ENCODE data around the gene SUGCT. TPM values are rescaled to one million over a fixed set of nuclear protein-coding genes. Genes with fewer than 3 reads are reported as not detected.

Gene SUGCT
- total and polyA plus RNA-seq, 5 donors: 5.7 to 10.3 (median 6.1) TPM

GRCh38 chr7:40327873-40328272, 193.1 kb downstream of the SUGCT start:
- no peak for DNase-seq
- H3K9me3 ChIP-seq (ENCODE audit: control insufficient read depth, low read length): no peaks in the 10 kb centered on the region
- H3K27me3 ChIP-seq (ENCODE audit: control insufficient read depth, insufficient read depth): no peaks in the 10 kb centered on the region
- no peak overlapping the region for H3K4me3 ChIP-seq (ENCODE audit: low read length)
- ATAC-seq: no peak
- intact Hi-C loops (cut with DNase I): loop anchor here in 1 of 4 donors (10.0 kb wide), 1 partner anchor 277 kb away; no protein-coding TSS in a partner anchor
- H3K27ac ChIP-seq (ENCODE audit: low read length): no peak overlapping the region
- H3K4me1 ChIP-seq (ENCODE audit: control insufficient read depth, insufficient read depth, low read length): no peaks in the 10 kb centered on the region

GRCh38 chr7:40329601-40330153, 194.9 kb downstream of the SUGCT start:
- H3K9me3 ChIP-seq (ENCODE audit: control insufficient read depth, low read length): no peaks in the 10 kb centered on the region
- ATAC-seq (peak in 1 of 2 donors; percentile 58), DNase-seq (no peak)
- no peaks in the 10 kb centered on the region for H3K4me1 ChIP-seq (ENCODE audit: control insufficient read depth, insufficient read depth, low read length)
- no peak overlapping the region for H3K27ac ChIP-seq (ENCODE audit: low read length)
- no peaks in the 10 kb centered on the region for H3K27me3 ChIP-seq (ENCODE audit: control insufficient read depth, insufficient read depth)
- WGBS: 71% methylated on average over 1 of the region's 1 CpG
- intact Hi-C loops (cut with DNase I): loop anchor here in 2 of 4 donors (5.0 to 10.0 kb wide), 3 partner anchors 275 to 1385 kb away; no protein-coding TSS in a partner anchor
- no peak overlapping the region for H3K4me3 ChIP-seq (ENCODE audit: low read length)

GRCh38 chr7:40330408-40330807, 195.6 kb downstream of the SUGCT start:
- Histone ChIP-seq H3K4me3 (ENCODE audit: low read length) (no peak overlapping the region), H3K27me3 (ENCODE audit: control insufficient read depth, insufficient read depth) (no peaks in the 10 kb centered on the region), H3K27ac (ENCODE audit: low read length) (no peak overlapping the region), H3K4me1 (ENCODE audit: control insufficient read depth, insufficient read depth, low read length) (no peaks in the 10 kb centered on the region), H3K9me3 (ENCODE audit: control insufficient read depth, low read length) (no peaks in the 10 kb centered on the region)
- no peak for ATAC-seq
- intact Hi-C loops (cut with DNase I): loop anchor here in 2 of 4 donors (5.0 to 10.0 kb wide), 3 partner anchors 274 to 1384 kb away; no protein-coding TSS in a partner anchor
- no peak for DNase-seq
- WGBS: 88% methylated on average over 5 of the region's 5 CpGs

GRCh38 chr7:40331915-40332314, 197.1 kb downstream of the SUGCT start:
- no peak overlapping the region for H3K4me3 ChIP-seq (ENCODE audit: low read length)
- H3K27ac ChIP-seq (ENCODE audit: low read length): no peak overlapping the region
- DNase-seq (no peak), ATAC-seq (no peak)
- no peaks in the 10 kb centered on the region for H3K9me3 ChIP-seq (ENCODE audit: control insufficient read depth, low read length)
- no peaks in the 10 kb centered on the region for H3K4me1 ChIP-seq (ENCODE audit: control insufficient read depth, insufficient read depth, low read length)
- intact Hi-C loops (cut with DNase I): loop anchor here in 2 of 4 donors (5.0 to 10.0 kb wide), 3 partner anchors 273 to 1383 kb away; no protein-coding TSS in a partner anchor
- H3K27me3 ChIP-seq (ENCODE audit: control insufficient read depth, insufficient read depth): no peaks in the 10 kb centered on the region
- 46% methylated on average over 1 of the region's 1 CpG for WGBS

GRCh38 chr7:40332516-40332915, 197.7 kb downstream of the SUGCT start:
- no peaks in the 10 kb centered on the region for H3K9me3 ChIP-seq (ENCODE audit: control insufficient read depth, low read length)
- intact Hi-C loops (cut with DNase I): loop anchor here in 2 of 4 donors (5.0 to 10.0 kb wide), 3 partner anchors 272 to 1382 kb away; no protein-coding TSS in a partner anchor

GRCh38 chr7:40341836-40342235, 207.0 kb downstream of the SUGCT start:
- intact Hi-C loops (cut with DNase I): no loop called here
- Histone ChIP-seq H3K4me1 (ENCODE audit: control insufficient read depth, insufficient read depth, low read length) (no peaks in the 10 kb centered on the region), H3K27ac (ENCODE audit: low read length) (no peak overlapping the region), H3K27me3 (ENCODE audit: control insufficient read depth, insufficient read depth) (no peaks in the 10 kb centered on the region), H3K4me3 (ENCODE audit: low read length) (no peak overlapping the region), H3K9me3 (ENCODE audit: control insufficient read depth, low read length) (no peaks in the 10 kb centered on the region)
- DNase-seq (no peak), ATAC-seq (no peak)

More at GRCh38 chr7:40332516-40332915, 197.7 kb downstream of the SUGCT start:
- no peaks in the 10 kb centered on the region for H3K27me3 ChIP-seq (ENCODE audit: control insufficient read depth, insufficient read depth)
- no peak for ATAC-seq
- H3K4me3 ChIP-seq (ENCODE audit: low read length): no peak overlapping the region
- no peaks in the 10 kb centered on the region for H3K4me1 ChIP-seq (ENCODE audit: control insufficient read depth, insufficient read depth, low read length)
- no peak for DNase-seq
- H3K27ac ChIP-seq (ENCODE audit: low read length): no peak overlapping the region

GRCh38 chr7:40346554-40346953, 211.7 kb downstream of the SUGCT start:
- Histone ChIP-seq H3K9me3 (ENCODE audit: control insufficient read depth, low read length) (no peaks in the 10 kb centered on the region), H3K4me3 (ENCODE audit: low read length) (no peak overlapping the region), H3K4me1 (ENCODE audit: control insufficient read depth, insufficient read depth, low read length) (no peaks in the 10 kb centered on the region), H3K27ac (ENCODE audit: low read length) (no peak overlapping the region), H3K27me3 (ENCODE audit: control insufficient read depth, insufficient read depth) (no peaks in the 10 kb centered on the region)
- DNase-seq: no peak
- 88% methylated on average over 5 of the region's 5 CpGs for WGBS
- intact Hi-C loops (cut with DNase I): no loop called here
- ATAC-seq: no peak

- intact Hi-C loops (cut with DNase I): no loop called here
- ATAC-seq: no peak
- Histone ChIP-seq H3K9me3 (ENCODE audit: control insufficient read depth, low read length) (no peaks in the 10 kb centered on the region), H3K27me3 (ENCODE audit: control insufficient read depth, insufficient read depth) (no peaks in the 10 kb centered on the region), H3K27ac (ENCODE audit: low read length) (no peak overlapping the region), H3K4me1 (ENCODE audit: control insufficient read depth, insufficient read depth, low read length) (no peaks in the 10 kb centered on the region), H3K4me3 (ENCODE audit: low read length) (no peak overlapping the region)
- WGBS: 79% methylated on average over 7 of the region's 7 CpGs
- DNase-seq: peak in 1 of 3 donors; percentile 21
These were observed 213.4 kb downstream of the SUGCT start for GRCh38 chr7:40348126-40348728.

GRCh38 chr7:40350100-40350499, 215.3 kb downstream of the SUGCT start:
- no peak overlapping the region for H3K4me3 ChIP-seq (ENCODE audit: low read length)
- H3K4me1 ChIP-seq (ENCODE audit: control insufficient read depth, insufficient read depth, low read length): no peaks in the 10 kb centered on the region
- no peaks in the 10 kb centered on the region for H3K27me3 ChIP-seq (ENCODE audit: control insufficient read depth, insufficient read depth)
- DNase-seq: no peak
- intact Hi-C loops (cut with DNase I): no loop called here
- 95% methylated on average over 4 of the region's 4 CpGs for WGBS
- H3K27ac ChIP-seq (ENCODE audit: low read length): no peak overlapping the region
- no peaks in the 10 kb centered on the region for H3K9me3 ChIP-seq (ENCODE audit: control insufficient read depth, low read length)
- ATAC-seq: no peak

- Histone ChIP-seq H3K27me3 (ENCODE audit: control insufficient read depth, insufficient read depth) (no peaks in the 10 kb centered on the region), H3K4me1 (ENCODE audit: control insufficient read depth, insufficient read depth, low read length) (no peaks in the 10 kb centered on the region), H3K27ac (ENCODE audit: low read length) (no peak overlapping the region), H3K4me3 (ENCODE audit: low read length) (no peak overlapping the region), H3K9me3 (ENCODE audit: control insufficient read depth, low read length) (no peaks in the 10 kb centered on the region)
- ATAC-seq: no peak
- 88% methylated on average over 2 of the region's 2 CpGs for WGBS
- no peak for DNase-seq
- intact Hi-C loops (cut with DNase I): no loop called here
These were observed 219.9 kb downstream of the SUGCT start for GRCh38 chr7:40354711-40355110.

- Histone ChIP-seq H3K4me1 (ENCODE audit: control insufficient read depth, insufficient read depth, low read length) (no peaks in the 10 kb centered on the region), H3K9me3 (ENCODE audit: control insufficient read depth, low read length) (no peaks in the 10 kb centered on the region), H3K27me3 (ENCODE audit: control insufficient read depth, insufficient read depth) (no peaks in the 10 kb centered on the region), H3K4me3 (ENCODE audit: low read length) (no peak overlapping the region), H3K27ac (ENCODE audit: low read length) (no peak overlapping the region)
- WGBS: 89% methylated on average over 3 of the region's 3 CpGs
- DNase-seq (no peak), ATAC-seq (no peak)
- intact Hi-C loops (cut with DNase I): no loop called here
These were observed 221.5 kb downstream of the SUGCT start for GRCh38 chr7:40356312-40356711.
